K562 (cell line): Measurements from ENCODE around the gene KATNAL1. TPM values are rescaled to one million over a fixed set of nuclear protein-coding genes. Genes with fewer than 3 reads are reported as not detected.

Experiments used
- polyA plus RNA-seq, 8 experiments: library from polyadenylated mRNA; depleted of rRNA in 4 of 8; stranded (reverse) in 5 of 8; unstranded in 3 of 8; fragments of >200 nt; fragmentation: Nextera tagmentation in 2 of 8; fragmentation: Illumina TruSeq in 1 of 8; extraction: Ambion mirVana in 2 of 8; extraction: Trizol in 1 of 8; gene quantifications; 2 replicates each; pipeline versions ENCODE4 v1.2.1 to v1.2.3, GENCODE V29; 2011 to 2014; ENCODE audit warnings: inconsistent platforms in 1 of 8, missing spikeins in 1 of 8
- total RNA-seq, 7 experiments: library from RNA; depleted of rRNA in 6 of 7; stranded (reverse); fragments of >200 nt in 6 of 7; fragmentation: Illumina TruSeq in 2 of 7; extraction: Trizol in 2 of 7; gene quantifications; 2 replicates each; pipeline versions ENCODE4 v1.2.1 to v1.2.3, GENCODE V29; 2011 to 2021; ENCODE audit warnings: low replicate concordance in 1 of 7
- TF ChIP-seq, protein P1 (sequence below), 2 experiments: fragments of 450-650 bp; IDR thresholded peaks; 2 replicates each; pipeline ENCODE4 v1.6.1; 2016; ENCODE audit warnings: mild to moderate bottlenecking in 2 of 2, borderline replicate concordance in 1 of 2, low read depth in 1 of 2, moderate library complexity in 1 of 2

Gene KATNAL1
- total and polyA plus RNA-seq, 9 of the 15 experiments (the other 6 are each of a cell fraction or from before 2014, with no cell fraction given) = 2.5 to 8.2 (median 5.5) TPM

DNA sequence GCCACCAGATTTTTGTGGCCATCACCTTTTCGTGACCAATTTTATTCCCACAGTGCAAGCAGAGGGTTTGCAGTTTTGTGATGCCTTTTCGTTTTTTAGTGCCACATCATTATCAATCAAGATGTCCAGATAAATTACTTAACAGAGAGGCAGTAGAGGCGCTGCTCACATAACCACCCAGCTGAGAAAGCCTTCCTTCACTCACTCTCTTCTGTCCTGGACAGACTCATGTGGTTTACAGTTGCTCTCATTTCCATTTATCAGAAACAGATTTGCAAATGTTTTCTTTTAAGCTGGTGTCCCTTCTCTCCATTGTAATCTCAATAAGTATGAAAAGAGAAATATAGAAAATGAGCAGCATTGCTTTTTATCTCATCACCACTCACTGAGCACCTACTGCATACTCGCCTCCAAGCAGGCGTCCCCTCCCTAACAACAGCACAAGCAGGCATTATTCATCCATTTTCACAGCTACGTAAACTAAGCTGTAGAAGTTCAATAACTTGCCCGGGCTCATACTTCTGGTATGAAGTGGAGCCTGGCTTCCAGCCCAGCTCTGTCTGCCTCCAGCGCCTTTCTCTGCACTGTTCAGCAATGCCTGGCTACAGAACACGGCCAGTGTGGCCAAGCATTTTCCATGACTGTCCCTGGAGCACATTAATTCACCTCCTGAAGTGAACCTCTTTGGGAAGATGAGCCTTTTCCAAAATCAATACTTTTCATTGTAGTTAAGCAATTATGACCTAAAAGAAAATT is 34.6 kb upstream of the KATNAL1 start (continued):
- TF ChIP-seq, protein P1, sequence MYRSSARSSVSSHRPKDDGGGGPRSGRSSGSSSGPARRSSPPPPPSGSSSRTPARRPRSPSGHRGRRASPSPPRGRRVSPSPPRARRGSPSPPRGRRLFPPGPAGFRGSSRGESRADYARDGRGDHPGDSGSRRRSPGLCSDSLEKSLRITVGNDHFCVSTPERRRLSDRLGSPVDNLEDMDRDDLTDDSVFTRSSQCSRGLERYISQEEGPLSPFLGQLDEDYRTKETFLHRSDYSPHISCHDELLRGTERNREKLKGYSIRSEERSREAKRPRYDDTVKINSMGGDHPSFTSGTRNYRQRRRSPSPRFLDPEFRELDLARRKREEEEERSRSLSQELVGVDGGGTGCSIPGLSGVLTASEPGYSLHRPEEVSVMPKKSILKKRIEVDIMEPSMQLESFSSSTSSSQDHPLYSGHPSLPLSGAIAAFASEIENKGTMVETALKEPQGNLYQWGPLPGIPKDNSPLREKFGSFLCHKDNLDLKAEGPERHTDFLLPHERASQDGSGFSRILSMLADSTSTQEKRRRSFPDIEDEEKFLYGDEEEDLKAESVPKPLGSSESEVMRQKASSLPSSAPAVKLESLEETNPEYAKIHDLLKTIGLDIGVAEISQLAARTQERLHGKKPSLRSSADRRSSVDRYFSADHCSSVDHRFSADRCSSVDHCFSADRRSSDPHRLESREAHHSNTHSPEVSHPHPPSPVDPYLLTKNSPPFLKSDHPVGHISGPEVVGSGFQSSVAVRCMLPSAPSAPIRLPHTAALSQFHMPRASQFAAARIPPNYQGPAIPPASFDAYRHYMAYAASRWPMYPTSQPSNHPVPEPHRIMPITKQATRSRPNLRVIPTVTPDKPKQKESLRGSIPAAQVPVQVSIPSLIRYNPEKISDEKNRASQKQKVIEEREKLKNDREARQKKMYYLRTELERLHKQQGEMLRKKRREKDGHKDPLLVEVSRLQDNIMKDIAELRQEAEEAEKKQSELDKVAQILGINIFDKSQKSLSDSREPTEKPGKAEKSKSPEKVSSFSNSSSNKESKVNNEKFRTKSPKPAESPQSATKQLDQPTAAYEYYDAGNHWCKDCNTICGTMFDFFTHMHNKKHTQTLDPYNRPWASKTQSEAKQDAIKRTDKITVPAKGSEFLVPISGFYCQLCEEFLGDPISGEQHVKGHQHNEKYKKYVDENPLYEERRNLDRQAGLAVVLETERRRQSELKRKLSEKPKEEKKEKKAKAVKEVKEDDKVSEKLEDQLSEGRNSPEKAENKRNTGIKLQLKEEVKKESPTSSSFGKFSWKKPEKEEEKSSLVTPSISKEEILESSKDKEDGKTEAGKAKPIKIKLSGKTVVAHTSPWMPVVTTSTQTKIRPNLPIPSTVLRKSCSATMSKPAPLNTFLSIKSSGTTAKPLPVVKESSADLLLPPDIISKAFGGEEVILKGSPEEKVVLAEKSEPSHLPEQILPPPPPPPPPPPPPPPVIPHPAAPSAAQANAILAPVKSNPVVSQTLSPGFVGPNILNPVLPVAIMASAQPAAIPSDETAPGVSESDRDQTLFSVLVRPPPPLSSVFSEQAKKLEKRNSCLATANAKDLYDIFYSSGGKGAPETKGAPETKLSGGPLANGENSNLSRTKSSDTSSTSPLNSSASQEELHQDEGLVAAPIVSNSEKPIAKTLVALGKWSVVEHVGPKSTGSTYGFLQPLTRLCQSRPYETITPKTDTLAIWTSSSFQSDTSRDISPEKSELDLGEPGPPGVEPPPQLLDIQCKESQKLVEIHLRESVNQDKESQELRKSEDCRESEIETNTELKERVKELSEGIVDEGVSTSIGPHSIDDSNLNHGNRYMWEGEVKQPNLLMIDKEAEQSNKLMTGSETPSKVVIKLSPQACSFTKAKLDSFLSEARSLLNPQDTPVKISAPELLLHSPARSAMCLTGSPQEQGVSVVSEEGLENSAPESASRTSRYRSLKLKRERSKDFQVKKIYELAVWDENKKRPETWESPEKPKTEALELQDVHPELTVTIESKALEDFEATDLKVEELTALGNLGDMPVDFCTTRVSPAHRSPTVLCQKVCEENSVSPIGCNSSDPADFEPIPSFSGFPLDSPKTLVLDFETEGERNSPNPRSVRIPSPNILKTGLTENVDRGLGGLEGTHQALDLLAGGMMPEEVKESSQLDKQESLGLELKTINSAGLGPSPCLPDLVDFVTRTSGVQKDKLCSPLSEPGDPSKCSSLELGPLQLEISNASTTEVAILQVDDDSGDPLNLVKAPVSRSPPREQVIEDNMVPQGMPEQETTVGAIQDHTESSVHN (IDR thresholded peaks at IDR 0.05; ENCODE audit: borderline replicate concordance in 1 of 2, low read depth in 1 of 2) = no peak
